Mucosa of gallbladder (tissue), 1 donor: ENCODE data around the gene MAGI1. TPM values are rescaled to one million over a fixed set of nuclear protein-coding genes. Genes with fewer than 3 reads are reported as not detected.
A peak's percentile ranks its signal among the peaks of the same experiment; 100 is the strongest.

Experiments
- DNase-seq: peaks from one replicate; pipeline ENCODE4 v3.0.0-alpha.2; 2020; ENCODE audit warnings: low spot score
- total RNA-seq: library from RNA; stranded (reverse); gene quantifications from one replicate; pipeline ENCODE4 v1.2.1, GENCODE V29; 2021
- donor health status: DM: no; HTN: no; CAD: no.

MAGI1 gene
- total RNA-seq, 1 donor from 2014 or later = 87.4 TPM

DNA sequence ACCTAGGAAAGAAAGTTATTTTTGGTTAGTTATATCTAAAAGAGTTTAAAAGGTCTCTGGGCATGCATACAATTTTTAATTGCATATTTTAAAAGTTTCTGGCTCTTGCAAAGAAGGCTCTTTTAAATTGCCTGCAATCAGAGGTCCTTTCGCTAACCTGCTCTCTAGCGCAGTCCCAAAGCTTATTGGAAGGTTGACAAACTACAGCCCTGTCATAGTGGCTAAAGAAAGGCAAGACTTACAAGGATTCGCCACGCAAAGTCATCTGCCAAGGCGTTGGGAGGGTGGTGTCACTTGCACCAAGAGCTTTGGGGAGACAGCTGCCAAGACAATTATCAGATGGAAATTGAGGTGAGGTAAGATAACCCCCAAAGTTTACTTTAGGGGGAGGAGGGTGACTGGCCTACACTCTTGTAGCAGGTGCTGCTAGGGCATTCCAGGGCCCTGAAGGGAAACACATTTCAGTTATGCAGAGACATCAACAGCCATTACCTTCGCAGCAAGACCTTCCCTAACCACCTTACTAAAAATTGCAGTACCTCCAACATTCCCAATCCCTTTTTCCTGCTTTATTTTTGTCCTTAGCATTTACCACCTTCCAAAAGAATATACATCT, 606.2 kb downstream of the MAGI1 start:
- no peak for DNase-seq

DNA sequence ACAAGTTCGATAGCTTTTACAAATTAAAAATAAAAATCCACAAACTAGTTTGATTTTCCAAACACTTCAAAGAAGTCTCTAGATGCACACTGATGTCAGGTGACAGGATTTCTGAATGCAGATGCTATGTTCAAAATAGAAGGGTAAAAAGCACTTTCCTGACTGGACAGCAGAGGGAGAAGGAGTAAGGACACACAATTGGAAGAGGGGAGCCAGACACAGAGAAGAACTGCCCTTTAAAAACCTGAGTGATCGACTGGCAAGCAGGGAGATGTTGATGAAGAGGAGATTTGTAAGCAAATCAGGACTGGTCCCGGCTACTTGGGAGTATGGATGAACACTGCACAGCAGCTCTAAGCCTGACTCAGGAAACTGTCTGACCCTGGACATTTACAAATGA, 612.8 kb downstream of the MAGI1 start:
- no peak for DNase-seq

DNA sequence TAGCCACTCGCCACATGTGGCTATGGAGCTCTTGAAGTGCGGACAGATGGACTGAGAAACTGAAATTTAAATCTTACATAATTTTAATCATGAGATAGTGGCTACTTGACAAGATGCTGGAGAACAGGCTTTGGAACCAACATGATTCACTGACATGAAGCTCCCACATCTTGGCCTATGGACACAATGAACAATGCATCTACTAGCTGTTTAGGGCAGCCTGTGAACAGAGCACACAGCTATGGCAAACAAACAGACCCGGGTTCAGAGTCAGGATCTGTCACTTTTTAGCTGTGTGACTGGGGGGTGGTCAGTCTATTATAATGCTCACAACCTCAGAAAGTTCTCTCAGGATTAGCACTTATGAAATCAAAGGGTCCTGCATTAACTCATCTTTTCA, 616.6 kb downstream of the MAGI1 start:
- no peak for DNase-seq

DNA sequence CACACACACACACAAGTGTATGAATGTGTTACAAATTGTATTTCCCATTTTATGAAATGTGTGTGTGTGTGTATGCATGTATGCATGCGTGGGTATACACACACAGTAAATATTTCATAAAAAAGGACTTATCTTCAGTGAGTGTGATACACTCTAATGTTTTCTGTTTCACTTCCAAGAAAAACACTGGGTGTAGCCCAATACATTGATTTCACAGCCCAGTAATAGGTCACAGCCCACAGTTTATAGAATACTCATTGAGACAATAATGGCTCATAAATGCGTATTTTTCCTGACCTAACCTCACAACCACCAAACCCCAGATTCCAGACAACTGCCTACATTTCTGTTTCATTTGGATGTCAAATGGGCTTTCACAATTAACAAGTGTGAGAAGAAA, 619.5 kb downstream of the MAGI1 start:
- DNase-seq = no peak

DNA sequence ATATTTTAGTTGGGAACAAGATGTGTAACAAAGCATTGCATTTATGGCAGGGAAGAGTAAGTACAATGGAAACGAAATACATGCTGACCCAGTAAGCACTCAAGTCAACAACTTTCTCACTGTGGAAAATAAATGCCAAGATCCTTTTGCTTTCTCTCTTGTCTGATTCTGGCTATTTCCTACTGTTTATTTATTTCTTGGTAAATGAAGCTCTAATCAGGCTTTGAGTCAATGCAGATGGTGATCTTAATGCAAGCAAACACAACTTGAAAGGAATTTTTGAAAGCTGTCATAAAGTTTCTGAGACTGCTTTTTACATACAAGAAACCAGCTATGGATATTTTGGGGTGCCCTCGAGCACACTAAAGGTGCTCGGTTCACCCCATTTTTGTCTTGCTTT, 624.8 kb downstream of the MAGI1 start:
- no peak for DNase-seq

DNA sequence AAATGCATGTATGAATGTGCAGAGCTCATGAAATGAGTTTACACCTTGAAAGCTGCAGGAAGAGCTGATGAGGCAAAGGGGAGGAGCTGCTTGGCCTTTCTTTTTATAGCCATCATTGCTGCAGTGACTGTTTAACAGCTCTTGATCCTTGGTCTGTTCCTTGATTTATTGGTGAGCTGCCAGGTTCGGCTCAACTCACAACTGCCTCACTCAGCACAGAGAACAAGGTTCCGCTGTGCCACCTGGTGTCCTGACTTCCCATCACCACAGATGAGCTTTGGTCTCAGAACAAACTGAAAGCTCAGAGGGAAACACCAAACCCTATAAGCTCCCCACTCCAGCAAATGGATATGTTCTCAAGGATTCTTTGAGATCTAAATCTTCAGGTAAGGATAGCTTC, 626.1 kb downstream of the MAGI1 start:
- DNase-seq = peak; percentile 81

DNA sequence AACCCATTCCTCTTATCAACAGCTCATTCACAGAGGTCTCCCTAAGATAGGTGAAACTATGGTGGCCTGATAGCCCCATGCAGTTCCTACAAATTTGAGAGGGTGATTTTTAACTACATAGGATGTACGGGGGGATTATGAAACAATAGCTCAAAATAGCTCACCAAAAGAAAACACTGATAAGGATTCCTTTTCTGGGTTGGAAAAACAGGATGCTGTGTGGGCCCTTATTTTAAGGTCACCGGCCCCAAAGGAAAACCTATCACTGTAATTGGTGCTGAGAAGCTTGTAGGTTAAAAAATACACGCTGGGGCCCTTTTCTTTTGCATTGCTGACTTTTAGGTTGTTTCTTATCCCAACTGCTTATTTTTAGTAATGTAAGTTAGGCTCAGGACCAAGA, 627.4 kb downstream of the MAGI1 start:
- DNase-seq = no peak

DNA sequence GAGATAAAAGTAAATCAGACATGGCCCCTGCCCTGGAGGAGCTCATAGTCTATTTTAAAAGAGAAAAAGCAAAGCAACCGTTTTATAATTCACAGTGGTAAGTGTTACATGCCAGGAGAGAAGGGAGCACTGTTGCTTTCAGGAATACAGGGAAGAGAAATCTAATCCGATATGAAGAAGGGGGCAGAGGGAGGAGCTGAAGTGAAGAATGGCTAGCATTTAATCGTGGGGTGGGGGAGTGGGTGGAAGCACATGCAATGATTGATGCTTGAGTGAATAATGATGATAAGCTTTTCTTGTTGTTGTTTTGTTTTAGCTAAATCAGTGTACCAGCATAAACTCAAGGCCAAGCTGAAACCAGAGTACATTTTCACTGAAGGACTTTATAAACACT, 629.5 kb downstream of the MAGI1 start:
- no peak for DNase-seq

DNA sequence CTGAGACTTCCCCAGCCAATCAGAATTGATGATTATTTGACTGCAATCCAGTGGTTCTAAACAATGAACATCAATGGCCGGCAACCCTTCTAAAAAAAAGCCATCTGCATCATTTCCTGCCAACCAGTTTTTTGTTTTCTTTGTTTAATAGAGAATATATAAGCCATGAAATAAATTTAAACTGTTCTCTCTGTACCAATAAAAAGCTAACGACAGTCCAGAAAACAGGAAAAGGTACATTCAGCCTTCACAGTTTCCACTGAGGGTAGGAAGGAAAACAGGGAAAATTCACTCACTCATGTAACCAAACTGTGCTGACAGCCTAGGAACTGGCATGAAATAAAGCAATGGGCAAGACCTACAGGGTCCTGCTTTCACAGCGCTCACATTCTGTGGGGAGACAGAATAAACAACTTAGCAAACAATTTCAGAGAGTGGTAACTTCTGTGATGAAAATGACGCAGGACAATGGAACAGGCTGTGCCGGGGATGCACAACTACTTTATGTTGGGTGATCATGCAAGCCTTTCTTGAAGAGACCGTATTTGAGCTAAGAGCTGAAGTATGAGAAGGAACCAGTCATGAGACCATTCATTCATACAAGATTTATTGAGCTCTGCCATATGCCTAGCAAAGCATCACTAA, 630.1 kb downstream of the MAGI1 start:
- no peak for DNase-seq

DNA sequence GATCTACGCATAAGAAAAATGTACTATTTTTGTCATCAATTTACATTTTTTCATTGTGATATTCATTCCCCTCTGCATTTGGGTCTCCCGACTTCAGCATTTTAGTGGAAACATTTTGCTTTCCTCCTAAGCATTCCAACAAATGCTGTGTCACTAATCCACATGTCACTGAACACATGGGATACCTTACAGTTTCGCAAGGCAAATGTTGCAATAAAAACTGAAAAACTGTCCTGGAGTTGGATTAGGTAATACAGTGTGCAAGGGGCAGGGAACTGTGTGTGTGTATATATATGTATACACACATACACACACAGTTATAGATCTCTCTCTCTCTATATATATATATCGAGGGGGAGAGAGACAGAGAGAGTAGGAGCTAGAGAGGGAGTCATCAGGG, 632.2 kb downstream of the MAGI1 start:
- no peak for DNase-seq

DNA sequence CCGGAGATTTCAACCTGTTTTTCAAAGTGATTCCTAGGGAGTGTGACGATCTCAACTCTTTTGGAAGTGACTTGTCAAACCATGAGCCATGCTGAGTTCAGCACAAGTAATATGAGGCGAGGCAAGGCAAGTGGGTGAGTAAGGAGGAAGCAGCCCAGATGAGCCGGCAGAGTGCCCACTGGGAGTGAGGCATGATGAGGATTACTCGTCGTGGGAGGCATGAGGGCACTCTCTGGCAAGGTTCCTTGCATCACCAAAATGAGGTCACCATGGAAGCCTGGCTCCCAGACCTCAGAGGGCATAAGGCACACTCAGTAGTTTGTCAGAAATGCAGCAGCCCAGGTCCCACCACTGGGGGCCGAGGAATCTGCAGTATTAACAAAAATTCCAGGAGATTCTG, 636.1 kb downstream of the MAGI1 start:
- peak; percentile 16 for DNase-seq

DNA sequence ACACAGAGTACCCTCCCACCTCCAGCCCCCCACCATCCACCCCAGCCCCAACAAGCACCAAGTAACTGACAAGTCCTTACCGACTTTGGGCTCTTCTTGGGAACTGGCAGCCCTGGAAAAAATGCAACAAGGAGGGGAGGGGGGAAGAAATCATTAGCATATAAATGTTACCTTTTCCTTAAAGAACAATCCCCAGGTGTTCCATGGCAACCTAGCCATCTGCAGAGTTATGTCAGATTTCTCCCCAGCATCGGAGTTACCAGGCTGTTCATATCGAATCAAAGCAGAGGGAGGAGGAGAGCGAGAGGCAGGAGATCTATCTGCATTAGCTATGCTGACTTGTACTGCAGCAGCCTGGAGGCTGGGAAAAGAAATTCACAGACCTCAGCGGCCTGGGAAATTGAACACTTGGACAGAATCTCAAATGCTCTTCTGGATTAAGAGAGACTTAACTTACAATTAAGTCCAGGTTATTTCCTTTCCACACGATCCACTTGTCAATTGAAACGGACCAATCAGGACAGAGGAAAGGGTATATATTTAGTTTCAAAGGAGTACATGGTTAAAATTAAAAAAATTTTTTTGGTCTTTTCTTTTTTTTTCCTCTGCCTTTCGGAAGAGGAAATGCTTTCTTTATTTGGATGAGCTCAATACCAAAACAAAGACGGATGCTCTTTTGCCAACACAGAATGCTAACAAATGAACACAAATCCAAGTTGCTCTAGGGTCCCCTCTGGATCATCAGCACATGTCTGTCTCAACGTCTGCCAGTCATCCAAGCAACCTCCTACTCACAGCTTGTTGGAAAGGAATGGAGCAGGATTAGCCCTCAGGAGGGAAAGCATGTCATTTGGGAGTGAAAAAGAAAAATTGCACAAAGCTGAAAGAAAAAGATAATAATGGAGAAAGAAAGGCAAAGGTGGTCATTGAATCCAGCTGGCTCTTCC, 637.1 kb downstream of the MAGI1 start:
- DNase-seq = no peak

DNA sequence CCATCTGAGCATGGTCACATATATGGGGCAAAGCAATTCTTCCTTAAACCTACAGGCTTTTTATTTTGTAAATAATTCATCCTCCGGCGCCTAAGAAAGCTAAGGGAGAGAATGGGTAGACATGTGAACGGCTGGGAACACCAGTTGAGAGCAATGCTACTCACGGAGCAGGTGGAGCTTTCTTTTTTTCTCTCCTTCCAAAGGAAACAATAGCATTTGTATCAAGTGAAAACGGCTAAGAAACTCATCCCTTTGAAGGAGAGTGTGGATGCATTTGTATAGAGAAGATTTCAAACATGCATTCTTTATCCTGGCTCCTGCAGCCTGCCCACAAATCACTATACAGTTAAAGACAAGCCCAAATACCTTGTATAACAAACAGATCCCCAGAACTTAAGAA, 637.8 kb downstream of the MAGI1 start:
- DNase-seq = no peak

DNA sequence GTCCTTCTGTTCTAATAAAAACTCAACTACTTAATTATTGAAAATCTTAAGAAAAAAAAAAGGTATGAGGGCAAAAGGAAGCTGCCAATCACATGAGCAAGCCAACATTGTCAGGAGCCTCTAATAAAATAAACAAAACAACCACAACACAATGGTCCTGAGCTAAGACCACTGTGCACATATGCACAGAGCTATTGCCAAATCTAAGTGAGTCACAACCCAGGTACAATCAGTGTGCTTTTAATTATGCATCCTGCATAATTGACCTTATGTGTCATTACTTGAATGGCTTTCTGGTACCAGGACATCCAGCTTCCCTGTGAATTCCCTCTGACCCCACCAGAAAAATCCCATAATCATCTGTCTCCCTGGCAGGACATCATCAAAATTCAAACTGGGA, 639.8 kb downstream of the MAGI1 start:
- DNase-seq = no peak

DNA sequence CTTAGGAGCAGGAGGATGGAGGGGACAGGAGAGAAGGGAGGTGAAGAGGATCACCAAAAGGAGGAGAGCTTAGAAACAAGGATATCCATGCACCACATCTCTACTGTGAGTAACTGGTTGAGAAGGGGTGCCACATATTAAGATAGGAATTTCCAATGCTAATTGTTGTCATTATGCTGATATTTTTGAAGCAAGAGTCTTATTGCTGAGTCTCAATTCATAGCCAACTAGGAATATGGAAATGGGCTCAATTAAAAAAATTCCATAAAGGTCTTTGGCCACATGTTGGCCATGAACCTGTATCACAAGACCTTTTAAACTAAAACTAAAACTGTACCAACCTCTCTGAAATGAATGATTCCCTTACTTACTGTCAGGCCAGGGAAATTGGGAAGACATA, 642.6 kb downstream of the MAGI1 start:
- no peak for DNase-seq

DNA sequence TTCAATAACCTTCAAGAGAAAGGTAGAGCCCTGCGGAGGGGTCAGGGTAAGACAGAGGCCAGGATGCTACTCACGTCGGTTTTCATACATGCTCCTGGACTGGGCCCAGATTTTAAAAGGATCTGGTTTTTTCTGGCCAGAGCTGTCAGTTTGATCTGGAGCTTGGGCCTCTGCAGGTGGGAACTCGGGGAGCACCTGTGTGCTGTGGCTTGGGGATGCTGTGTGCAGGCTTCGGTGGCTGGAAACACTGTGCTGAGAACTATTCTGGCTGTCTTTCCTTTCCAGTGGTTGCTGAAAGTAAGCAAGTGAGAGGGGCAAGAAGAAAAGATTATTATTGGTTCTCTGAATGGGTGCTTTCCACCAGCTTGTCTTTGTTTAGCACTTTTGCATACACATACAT, 647.6 kb downstream of the MAGI1 start:
- DNase-seq = no peak

DNA sequence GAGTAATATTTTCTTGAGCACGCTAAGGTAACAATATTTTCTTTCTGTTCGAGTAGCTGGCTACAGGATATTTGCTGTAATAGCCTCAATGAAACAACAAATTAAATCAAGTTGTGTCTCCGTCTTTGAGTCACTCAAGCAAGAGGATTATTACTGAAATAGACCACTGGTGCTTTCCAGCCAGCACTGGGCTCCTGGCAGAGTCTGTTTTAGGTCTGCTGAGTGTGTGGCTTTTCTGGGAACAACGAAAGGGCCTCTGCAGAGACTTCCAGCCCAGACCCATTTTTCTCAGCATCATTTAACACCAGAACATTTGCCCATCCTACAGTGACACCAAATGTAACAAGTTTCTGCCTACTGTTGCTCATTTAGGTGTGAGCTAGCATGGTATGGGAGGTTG, 652.9 kb downstream of the MAGI1 start:
- no peak for DNase-seq

DNA sequence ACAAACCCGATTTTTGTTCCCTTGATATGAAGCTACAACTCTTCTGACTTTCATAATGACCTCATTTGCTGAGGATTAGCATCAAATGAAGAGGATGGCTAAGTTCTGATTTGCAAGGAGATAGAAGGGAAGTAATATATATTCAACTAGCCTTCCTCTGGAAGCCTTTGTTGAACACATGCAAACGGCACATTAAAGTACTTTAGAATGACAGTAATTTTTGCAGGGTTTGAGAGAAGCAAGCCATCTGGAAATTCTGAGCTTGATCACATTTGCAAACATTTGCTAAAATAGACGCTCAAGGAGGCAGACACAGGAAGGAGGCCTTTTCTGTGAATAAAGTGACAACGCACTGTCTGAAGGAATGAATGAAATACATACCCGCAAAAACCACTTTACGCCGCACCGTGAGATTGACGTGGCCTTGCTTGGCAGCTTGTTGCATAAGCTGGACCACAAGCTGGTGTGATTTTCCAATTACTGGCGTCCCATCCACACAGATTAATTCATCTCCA, 657.2 kb downstream of the MAGI1 start:
- DNase-seq = no peak

DNA sequence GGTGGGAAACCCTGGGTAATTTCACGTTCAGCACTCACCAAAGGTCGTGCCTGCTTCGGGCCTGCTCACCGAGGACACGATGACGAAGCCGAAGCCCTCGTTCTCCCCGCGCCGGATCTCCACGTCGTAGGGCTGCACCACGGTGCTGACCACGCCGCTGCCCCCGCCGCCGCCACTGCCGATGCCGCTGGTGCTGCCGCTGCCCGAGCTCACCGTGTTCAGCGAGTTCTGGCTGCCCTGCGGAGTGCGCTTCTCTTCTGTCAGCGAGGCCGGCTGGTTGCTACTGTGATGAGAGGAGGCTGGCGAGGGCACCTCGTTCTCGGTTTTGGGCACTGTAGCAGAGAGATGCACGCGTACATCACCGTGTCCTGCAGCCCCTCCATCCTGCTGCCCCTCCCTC, 659.5 kb downstream of the MAGI1 start:
- DNase-seq = no peak

DNA sequence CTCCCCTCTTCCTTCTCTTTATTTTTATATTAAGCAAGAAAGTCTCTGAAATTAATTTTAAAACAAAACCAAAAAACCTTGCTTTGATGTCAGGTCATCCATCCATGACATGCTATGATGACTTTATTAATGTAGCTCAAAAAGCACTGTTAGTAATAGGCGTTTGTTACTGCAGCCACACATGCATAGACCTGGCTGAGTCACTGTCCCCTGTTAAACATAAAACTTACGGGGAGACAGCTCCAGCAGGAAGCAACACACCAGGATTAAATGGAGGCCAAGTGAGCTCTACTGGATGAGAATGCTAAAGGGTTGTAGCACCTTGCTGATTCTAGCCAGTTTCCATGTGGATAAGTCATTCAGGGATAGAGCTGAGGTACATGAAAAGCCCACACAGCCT, 661.1 kb downstream of the MAGI1 start:
- no peak for DNase-seq

DNA sequence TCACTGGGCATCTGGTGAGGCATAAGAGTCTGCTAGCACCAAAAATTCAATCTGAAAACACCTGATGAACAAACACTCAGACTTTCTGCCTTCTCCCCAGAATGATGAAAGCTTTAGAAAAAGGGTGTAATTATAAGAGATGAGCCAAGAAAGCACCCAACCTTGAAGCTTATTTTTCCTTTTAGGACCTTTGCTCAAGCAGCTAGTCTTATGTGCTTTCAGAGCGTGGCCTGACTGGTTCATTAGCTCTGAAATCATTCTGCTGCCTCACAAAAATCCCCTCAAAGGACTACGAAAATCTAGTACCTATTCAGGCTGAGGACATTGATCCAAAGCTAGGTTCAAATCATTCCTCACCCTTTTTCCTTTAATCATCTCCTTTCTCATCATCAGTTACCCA, 662.3 kb downstream of the MAGI1 start:
- DNase-seq = no peak

DNA sequence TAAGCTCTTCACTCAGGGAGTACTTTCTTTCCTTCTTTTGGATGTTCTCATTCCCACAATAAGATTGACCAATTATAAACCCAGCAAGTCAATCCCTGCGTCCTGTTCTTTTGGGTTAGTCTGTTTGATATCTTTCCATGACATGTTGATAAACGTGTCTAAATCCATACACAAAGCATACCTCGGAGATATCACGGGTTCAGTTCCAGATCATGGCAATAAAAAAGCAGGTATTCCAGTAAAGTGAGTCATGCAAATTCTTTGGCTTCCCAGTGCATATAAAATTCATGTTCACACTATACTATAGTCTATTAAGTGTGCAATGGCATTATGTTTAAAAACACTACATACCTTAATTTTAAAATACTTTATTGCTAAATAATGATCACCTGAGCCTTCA, 667.7 kb downstream of the MAGI1 start:
- DNase-seq = no peak

DNA sequence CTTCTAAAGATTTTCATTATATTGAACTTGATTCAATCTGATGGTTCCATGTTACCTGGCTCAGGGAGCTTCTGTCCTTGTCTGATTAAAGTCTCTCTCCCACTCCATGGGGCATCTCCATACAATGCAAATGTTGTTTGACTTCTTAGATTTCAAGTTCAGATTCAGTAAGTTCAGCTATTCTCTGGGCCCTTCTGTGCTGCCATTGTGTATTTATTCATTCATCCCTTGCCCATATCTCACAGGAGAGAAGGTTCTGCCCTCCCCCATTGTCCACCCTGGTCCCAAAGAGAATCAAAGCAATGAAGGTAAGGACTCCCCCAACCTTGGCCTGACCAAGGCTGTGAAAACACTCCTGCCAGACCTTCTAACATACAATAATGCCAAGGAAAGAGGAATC, 669.9 kb downstream of the MAGI1 start:
- DNase-seq = no peak
